UCSD-AML1 (cell line): ENCODE results near the gene STYXL1.

Experiments
- DNase-seq: peaks from one replicate; lab custom pipeline; 2025; ENCODE audit not compliant: unreplicated experiment; lab: John Stamatoyannopoulos, UW

STYXL1 gene

GRCh38 chr7:75960372-75960771 lies 87.4 kb downstream of the STYXL1 start:
- no peak for DNase-seq

GRCh38 chr7:75958802-75959543 lies 88.8 kb downstream of the STYXL1 start:
- no peak for DNase-seq

GRCh38 chr7:75957021-75957736 lies 90.6 kb downstream of the STYXL1 start:
- DNase-seq = no peak

- no peak for DNase-seq
Measured at GRCh38 chr7:75955331-75955955, 92.4 kb downstream of the STYXL1 start.

DNA sequence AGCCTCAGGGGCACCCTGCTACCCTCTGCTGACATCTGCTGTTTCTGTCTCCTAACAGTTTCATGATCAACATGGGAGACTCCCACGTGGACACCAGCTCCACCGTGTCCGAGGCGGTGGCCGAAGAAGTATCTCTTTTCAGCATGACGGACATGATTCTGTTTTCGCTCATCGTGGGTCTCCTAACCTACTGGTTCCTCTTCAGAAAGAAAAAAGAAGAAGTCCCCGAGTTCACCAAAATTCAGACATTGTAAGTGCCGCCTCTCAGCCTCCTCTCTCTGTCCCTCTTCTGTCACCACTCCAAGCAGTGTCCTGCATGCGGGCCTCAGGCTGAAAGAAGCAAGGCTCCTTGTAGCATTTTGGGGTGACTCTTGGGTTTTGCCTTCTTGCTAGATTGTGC lies 93.9 kb downstream of the STYXL1 start:
- DNase-seq = no peak

- DNase-seq = no peak
Measured at GRCh38 chr7:75953431-75953830, 94.4 kb downstream of the STYXL1 start.

- peak; percentile 14 for DNase-seq
Measured at GRCh38 chr7:75951506-75951905, 96.3 kb downstream of the STYXL1 start.

GRCh38 chr7:75950111-75950681 lies 97.6 kb downstream of the STYXL1 start:
- DNase-seq = no peak

GRCh38 chr7:75948179-75948578 lies 99.6 kb downstream of the STYXL1 start:
- DNase-seq = no peak
